Naive thymus-derived CD4-positive, alpha-beta T cell (primary cell): Measurements from ENCODE around the gene EFCAB12. TPM values are rescaled to one million over a fixed set of nuclear protein-coding genes. Genes with fewer than 3 reads are reported as not detected.

ENCODE experiments used
- ATAC-seq: fragments of 150-1000 bp; cut with Tn5 transposase; 2 replicates; pipeline ENCODE4 v1.10.0; 2021; ENCODE audit warnings: mild to moderate bottlenecking, moderate library complexity
- CTCF ChIA-PET: fragments of 350-600 bp; sonication (Branson Sonifier 250); formaldehyde crosslinking; loops from one replicate; lab custom pipeline; 2021; ENCODE audit warnings: antibody characterized with exemption; lab: Charles Lee
- POLR2A ChIA-PET: fragments of 350-600 bp; sonication (Branson Sonifier 250); formaldehyde crosslinking; loops from one replicate; lab custom pipeline; 2021; ENCODE audit warnings: antibody characterized with exemption, inconsistent platforms; lab: Charles Lee
- DNase-seq, 9 donors: peaks; one replicate each; pipeline versions ENCODE4 v3.0.0 to v3.0.0-alpha.2; 2020 to 2022; ENCODE audit warnings: mixed read lengths in 1 of 9
- H3K27ac ChIP-seq: one replicate; pipeline ENCODE4 v1.7.0; 2013; ENCODE audit warnings: mild to moderate bottlenecking, low read depth, low read length, moderate library complexity
- H3K27me3 ChIP-seq, 2 donors: one replicate each; pipeline ENCODE4 v1.7.0; 2013; ENCODE audit warnings: low read length in 2 of 2, mild to moderate bottlenecking in 2 of 2, moderate library complexity in 2 of 2; ENCODE audit not compliant: control insufficient read depth in 2 of 2, insufficient read depth in 2 of 2
- H3K36me3 ChIP-seq, 3 experiments: 1 replicate in 2 of 3; 2 replicates in 1 of 3; pipeline ENCODE4 v1.7.0; 2013; ENCODE audit warnings: low read length in 3 of 3, mild to moderate bottlenecking in 3 of 3, moderate library complexity in 1 of 3; ENCODE audit not compliant: insufficient read depth in 3 of 3, control insufficient read depth in 2 of 3
- H3K4me1 ChIP-seq, 2 donors: one replicate each; pipeline ENCODE4 v1.7.0; 2013; ENCODE audit warnings: low read length in 2 of 2, mild to moderate bottlenecking in 2 of 2, moderate library complexity in 1 of 2; ENCODE audit not compliant: control insufficient read depth in 2 of 2, insufficient read depth in 2 of 2
- H3K4me3 ChIP-seq: 2 replicates; pipeline ENCODE4 v1.7.0; 2013; ENCODE audit warnings: mild to moderate bottlenecking, low read length
- H3K9me3 ChIP-seq, 3 experiments: 1 replicate in 2 of 3; 2 replicates in 1 of 3; pipeline ENCODE4 v1.7.0; 2013; ENCODE audit warnings: low read length in 3 of 3; ENCODE audit not compliant: control insufficient read depth in 2 of 3
- H3K27ac Mint-ChIP-seq, 9 donors: one replicate each; pipeline ENCODE4 v1.8.0; 2020 to 2022; ENCODE audit warnings: mixed read lengths in 9 of 9, mild to moderate bottlenecking in 8 of 9, moderate library complexity in 5 of 9, inconsistent platforms in 2 of 9
- H3K27me3 Mint-ChIP-seq, 5 donors: one replicate each; pipeline ENCODE4 v1.8.0; 2021 to 2022; ENCODE audit warnings: mixed read lengths in 5 of 5, mild to moderate bottlenecking in 1 of 5
- H3K36me3 Mint-ChIP-seq, 5 donors: one replicate each; pipeline ENCODE4 v1.8.0; 2020 to 2022; ENCODE audit warnings: mixed read lengths in 5 of 5, mild to moderate bottlenecking in 3 of 5, inconsistent platforms in 1 of 5
- H3K4me1 Mint-ChIP-seq, 7 donors: one replicate each; pipeline ENCODE4 v1.8.0; 2020 to 2022; ENCODE audit warnings: mixed read lengths in 7 of 7, mild to moderate bottlenecking in 3 of 7, inconsistent platforms in 1 of 7
- H3K4me3 Mint-ChIP-seq, 10 donors: one replicate each; pipeline ENCODE4 v1.8.0; 2020 to 2022; ENCODE audit warnings: mild to moderate bottlenecking in 10 of 10, mixed read lengths in 10 of 10, moderate library complexity in 6 of 10, inconsistent platforms in 2 of 10
- H3K9me3 Mint-ChIP-seq, 11 donors: one replicate each; pipeline ENCODE4 v1.8.0; 2020 to 2022; ENCODE audit warnings: mixed read lengths in 11 of 11, mild to moderate bottlenecking in 4 of 11, inconsistent platforms in 1 of 11, moderate library complexity in 1 of 11
- intact Hi-C, 2 donors: fragments of 100-400 bp; cut with micrococcal nuclease; formaldehyde crosslinking; loops; one replicate each; pipeline ENCODE4 v1.15.1; 2023
- polyA plus RNA-seq, 2 donors: library from polyadenylated mRNA; unstranded; fragments of 300-500 nt; fragmentation: Illumina TruSeq; gene quantifications; one replicate each; pipeline ENCODE4 v1.2.3, GENCODE V29; 2021
- total RNA-seq, 6 experiments: library from RNA in 5 of 6; stranded (reverse) in 5 of 6; gene quantifications; 1 replicate in 5 of 6; 2 replicates in 1 of 6; pipeline ENCODE4 v1.2.3 and lab custom pipeline; 2021 to 2026

EFCAB12 gene
- total and polyA plus RNA-seq, 7 experiments from 2014 or later: 0.31 to 2.7 (median 2.1) TPM; not detected in 1

DNA sequence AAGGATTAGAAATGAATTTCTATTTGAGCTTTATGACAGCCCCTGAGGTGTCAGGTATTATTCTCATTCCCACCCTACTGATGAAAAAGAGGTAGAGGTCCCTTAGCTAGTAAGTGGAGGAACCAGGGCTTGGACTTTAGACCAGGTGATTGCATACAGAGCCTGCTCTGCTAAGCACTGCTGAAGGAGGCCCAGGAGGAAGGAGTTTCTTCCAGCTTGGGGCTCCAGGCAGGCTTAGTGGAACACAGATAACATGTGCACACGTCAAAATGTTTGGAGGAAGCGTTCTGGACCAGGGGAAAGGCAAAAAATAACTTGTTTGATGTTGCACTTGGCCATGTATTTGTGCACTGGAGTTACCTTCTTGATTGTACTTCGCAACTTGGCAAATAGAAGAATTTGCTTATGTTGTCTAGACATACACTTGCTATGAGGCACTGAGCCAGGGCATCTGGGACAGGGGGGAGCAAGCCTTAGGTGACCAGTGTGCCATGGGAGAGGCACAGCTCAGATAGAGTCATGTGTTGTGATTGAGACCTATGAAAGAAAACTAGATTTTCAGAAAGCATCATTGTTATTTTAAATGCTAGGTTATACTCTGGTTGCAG, 34.0 kb upstream of the EFCAB12 start:
- Mint-ChIP-seq H3K9me3 (no peaks in the 10 kb centered on the region), H3K27ac (peak overlapping the region in 2 of 9 donors; percentile 28 to 78), H3K36me3 (peaks cover 4 to 30% (median 15%) of the 10 kb centered on the region in 5 donors), H3K4me1 (peaks cover 0 to 7% (median 4%) of the 10 kb centered on the region in 7 donors), H3K4me3 (no peak overlapping the region), H3K27me3 (no peaks in the 10 kb centered on the region)
- intact Hi-C loops: no loop called here
- ChIA-PET POLR2A (no interaction called here), CTCF (no interaction called here)
- DNase-seq: no peak
- H3K27me3 ChIP-seq: no peaks in the 10 kb centered on the region
- H3K4me3 ChIP-seq: no peak overlapping the region
- no peaks in the 10 kb centered on the region for H3K4me1 ChIP-seq
- no peaks in the 10 kb centered on the region for H3K36me3 ChIP-seq
- ATAC-seq: no peak
- no peaks in the 10 kb centered on the region for H3K9me3 ChIP-seq
- no peak overlapping the region for H3K27ac ChIP-seq

DNA sequence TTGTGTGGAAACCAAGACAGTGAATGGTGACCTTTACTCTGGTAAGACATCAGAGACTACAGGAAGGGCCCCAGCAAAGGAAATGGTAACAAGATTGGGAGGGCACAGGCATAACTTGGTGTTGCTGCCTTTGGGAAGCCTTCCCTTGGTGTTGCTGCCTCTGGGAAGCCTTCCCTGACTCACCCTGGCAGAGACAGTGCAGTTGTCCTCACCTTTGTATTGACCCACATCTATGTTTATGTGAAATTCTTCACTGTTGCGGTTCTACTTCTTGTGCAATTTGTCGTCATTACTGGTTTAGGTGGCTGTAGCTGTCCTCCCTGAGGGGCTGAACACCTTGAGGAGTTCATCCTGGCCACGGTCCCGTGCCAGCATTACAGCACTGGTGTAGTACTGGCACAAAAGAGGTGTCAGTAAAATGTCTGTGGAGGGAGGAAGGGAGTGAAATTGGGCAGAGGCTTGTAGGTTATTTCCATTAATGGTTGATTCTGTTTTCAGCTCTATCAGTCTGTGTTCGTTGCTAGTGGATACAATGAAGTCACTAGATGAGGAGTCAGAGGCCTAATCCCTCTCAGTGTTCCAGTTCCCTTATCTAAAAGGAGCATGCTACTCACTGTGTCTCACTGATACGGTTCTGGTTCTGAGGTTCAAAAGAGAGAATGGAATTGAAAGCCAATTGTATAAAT, 33.2 kb upstream of the EFCAB12 start:
- Mint-ChIP-seq H3K27me3 (no peaks in the 10 kb centered on the region), H3K27ac (no peak overlapping the region), H3K9me3 (no peaks in the 10 kb centered on the region), H3K4me3 (no peak overlapping the region), H3K4me1 (peaks cover 0 to 7% (median 2%) of the 10 kb centered on the region in 7 donors), H3K36me3 (peaks cover 4 to 31% (median 18%) of the 10 kb centered on the region in 5 donors)
- Histone ChIP-seq H3K4me1 (no peaks in the 10 kb centered on the region), H3K4me3 (no peak overlapping the region), H3K27ac (no peak overlapping the region), H3K9me3 (no peaks in the 10 kb centered on the region), H3K36me3 (no peaks in the 10 kb centered on the region), H3K27me3 (no peaks in the 10 kb centered on the region)
- ATAC-seq (no peak), DNase-seq (no peak)
- CTCF ChIA-PET: no interaction called here
- POLR2A ChIA-PET: no interaction called here
- intact Hi-C loops: no loop called here

DNA sequence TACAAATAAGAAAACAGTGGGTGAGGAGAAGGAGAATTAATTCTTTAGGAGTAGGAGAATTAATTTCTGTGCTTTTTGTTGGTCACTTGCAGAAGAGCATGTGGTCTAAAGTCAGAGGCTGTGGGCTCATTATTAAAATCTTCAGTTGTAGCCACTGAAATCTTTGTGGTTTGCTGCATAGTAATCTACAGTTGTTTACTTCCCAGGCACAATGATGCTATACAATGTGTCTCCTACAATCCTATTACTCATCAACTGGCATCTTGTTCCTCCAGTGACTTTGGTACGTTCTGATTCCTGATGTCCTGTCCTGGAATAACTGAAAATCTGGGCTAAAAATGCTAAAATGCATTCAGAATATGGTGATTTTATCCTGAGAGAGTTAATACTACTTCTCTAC, 32.6 kb upstream of the EFCAB12 start:
- Mint-ChIP-seq H3K4me3 (no peak overlapping the region), H3K9me3 (no peaks in the 10 kb centered on the region), H3K36me3 (peaks cover 4 to 34% (median 18%) of the 10 kb centered on the region in 5 donors), H3K4me1 (peaks cover 0 to 7% (median 2%) of the 10 kb centered on the region in 7 donors), H3K27me3 (no peaks in the 10 kb centered on the region), H3K27ac (no peak overlapping the region)
- H3K9me3 ChIP-seq: no peaks in the 10 kb centered on the region
- no peak overlapping the region for H3K27ac ChIP-seq
- H3K27me3 ChIP-seq: no peaks in the 10 kb centered on the region
- ATAC-seq (no peak), DNase-seq (no peak)
- ChIA-PET POLR2A (no interaction called here), CTCF (no interaction called here)
- no peak overlapping the region for H3K4me3 ChIP-seq
- no peaks in the 10 kb centered on the region for H3K4me1 ChIP-seq
- peaks cover 0 to under 1% (median 0%) of the 10 kb centered on the region in 3 experiments for H3K36me3 ChIP-seq
- intact Hi-C loops: no loop called here

DNA sequence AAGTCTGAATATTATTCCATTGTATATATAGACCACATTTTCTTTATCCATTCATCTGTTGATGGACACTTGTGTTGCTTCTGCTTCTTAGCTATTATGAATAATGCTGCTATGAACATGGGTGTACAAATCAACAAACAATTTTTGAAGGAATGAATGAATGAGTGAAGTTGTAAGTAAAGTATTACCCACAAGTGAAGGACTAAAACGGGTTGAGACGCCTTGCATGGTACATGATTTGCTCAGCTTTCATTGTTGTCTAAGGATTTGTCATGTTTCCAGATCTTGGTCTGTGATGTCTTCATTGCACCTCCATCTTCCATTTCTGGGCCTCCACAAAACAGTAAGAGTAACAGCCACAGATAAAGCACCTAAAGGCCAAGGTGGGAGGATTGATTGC, 32.1 kb upstream of the EFCAB12 start:
- Histone ChIP-seq H3K27ac (no peak overlapping the region), H3K4me1 (no peaks in the 10 kb centered on the region), H3K9me3 (no peaks in the 10 kb centered on the region), H3K4me3 (no peak overlapping the region), H3K27me3 (no peaks in the 10 kb centered on the region), H3K36me3 (peaks cover 0 to 4% (median 0%) of the 10 kb centered on the region in 3 experiments)
- H3K27ac Mint-ChIP-seq: peak overlapping the region in 1 of 9 donors; percentile 16
- ATAC-seq: no peak
- H3K9me3 Mint-ChIP-seq: no peaks in the 10 kb centered on the region
- intact Hi-C loops: no loop called here
- H3K36me3 Mint-ChIP-seq: peaks cover 4 to 38% (median 18%) of the 10 kb centered on the region in 5 donors
- H3K27me3 Mint-ChIP-seq: no peaks in the 10 kb centered on the region
- H3K4me1 Mint-ChIP-seq: peaks cover 0 to 7% (median 2%) of the 10 kb centered on the region in 7 donors
- POLR2A ChIA-PET: no interaction called here
- no peak for DNase-seq
- CTCF ChIA-PET: no interaction called here
- no peak overlapping the region for H3K4me3 Mint-ChIP-seq

DNA sequence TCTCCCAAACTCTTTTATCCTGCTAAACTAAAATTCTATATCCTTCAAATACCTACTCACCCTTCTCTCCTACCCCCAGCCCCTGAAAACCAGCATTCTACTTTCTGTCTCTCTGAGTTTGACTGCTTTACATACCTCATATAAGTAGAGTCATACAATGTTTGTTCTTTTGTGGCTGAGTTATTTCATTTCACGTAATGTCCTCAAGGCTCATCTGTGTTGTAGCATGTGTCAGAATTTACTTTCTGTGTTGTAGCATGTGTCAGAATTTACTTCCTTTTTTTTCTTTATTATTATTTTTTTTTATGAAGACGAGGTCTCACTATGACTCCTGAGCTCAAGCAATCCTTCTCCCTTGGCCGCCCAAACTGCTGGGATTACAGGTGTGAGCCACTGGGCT, 31.7 kb upstream of the EFCAB12 start:
- ATAC-seq (no peak), DNase-seq (no peak)
- ChIA-PET CTCF (no interaction called here), POLR2A (no interaction called here)
- Mint-ChIP-seq H3K27ac (peak overlapping the region in 3 of 9 donors; percentile 16 to 39 (median 22)), H3K36me3 (peaks cover 4 to 38% (median 18%) of the 10 kb centered on the region in 5 donors), H3K27me3 (no peaks in the 10 kb centered on the region), H3K9me3 (no peaks in the 10 kb centered on the region), H3K4me1 (peaks cover 0 to 7% (median 2%) of the 10 kb centered on the region in 7 donors), H3K4me3 (no peak overlapping the region)
- Histone ChIP-seq H3K4me1 (no peaks in the 10 kb centered on the region), H3K27ac (no peak overlapping the region), H3K4me3 (no peak overlapping the region), H3K27me3 (no peaks in the 10 kb centered on the region), H3K36me3 (peaks cover 0 to 4% (median 0%) of the 10 kb centered on the region in 3 experiments), H3K9me3 (no peaks in the 10 kb centered on the region)
- intact Hi-C loops: no loop called here

DNA sequence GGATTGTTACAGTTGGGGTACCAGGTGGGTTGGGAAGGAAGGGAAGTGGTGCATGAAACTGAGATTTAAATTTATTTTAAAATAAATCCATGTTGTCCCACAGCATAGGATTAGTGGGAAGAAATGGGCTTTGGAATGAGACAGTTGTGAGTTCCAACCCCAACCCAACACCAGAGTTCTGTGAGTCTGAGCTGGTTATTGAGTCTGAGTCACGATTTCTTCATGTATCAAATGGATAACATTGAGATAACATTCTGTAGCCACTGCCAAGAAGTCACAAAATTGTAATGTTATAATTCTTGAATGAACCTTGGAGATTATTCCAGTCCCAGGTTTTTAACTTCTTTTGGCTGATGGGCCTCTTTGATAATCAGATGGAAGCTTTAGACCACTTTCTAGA, 25.3 kb upstream of the EFCAB12 start:
- peaks cover 0 to 14% (median 10%) of the 10 kb centered on the region in 7 donors for H3K4me1 Mint-ChIP-seq

More for the DNA sequence above, 25.3 kb upstream of the EFCAB12 start:
- Mint-ChIP-seq H3K4me3 (no peak overlapping the region), H3K27me3 (no peaks in the 10 kb centered on the region), H3K27ac (no peak overlapping the region), H3K9me3 (no peaks in the 10 kb centered on the region), H3K36me3 (peaks cover 5 to 39% (median 27%) of the 10 kb centered on the region in 5 donors)
- H3K36me3 ChIP-seq: peaks cover 0 to 11% (median 4%) of the 10 kb centered on the region in 3 experiments
- H3K27me3 ChIP-seq: no peaks in the 10 kb centered on the region
- no peaks in the 10 kb centered on the region for H3K9me3 ChIP-seq
- no peak overlapping the region for H3K27ac ChIP-seq
- ATAC-seq (no peak), DNase-seq (no peak)
- peaks cover 0 to 3% of the 10 kb centered on the region in 2 donors for H3K4me1 ChIP-seq
- no peak overlapping the region for H3K4me3 ChIP-seq
- ChIA-PET POLR2A (interaction anchor here (0.7 to 1.0 kb wide), 2 partner anchors 13 to 174 kb away, joined by 3 to 7 read pairs; no protein-coding TSS in a partner anchor), CTCF (no interaction called here)
- intact Hi-C loops: no loop called here
